WTC11 (cell line): ENCODE measurements around the gene ZNF230. TPM values are rescaled to one million over a fixed set of nuclear protein-coding genes. Genes with fewer than 3 reads are reported as not detected.

Experiments
- ATAC-seq: fragments of 200-7000 bp; cut with Tn5 transposase; 2 replicates; pipeline ENCODE4 v1.10.0; 2021; ENCODE audit warnings: mild to moderate bottlenecking, moderate library complexity
- CTCF ChIA-PET: fragments of 300-600 bp; sonication (Branson Sonifier 250); formaldehyde crosslinking; loops from one replicate; lab custom pipeline; 2021; ENCODE audit warnings: antibody characterized with exemption; lab: Charles Lee
- POLR2A ChIA-PET: fragments of 350-600 bp; sonication (Branson Sonifier 250); formaldehyde crosslinking; loops from one replicate; lab custom pipeline; 2021; ENCODE audit warnings: antibody characterized with exemption; lab: Charles Lee
- DNase-seq: peaks from one replicate; pipeline ENCODE4 v3.0.0; 2021; ENCODE audit warnings: low spot score
- H3K27ac Mint-ChIP-seq: 2 replicates; pipeline ENCODE4 v1.8.0; 2021; ENCODE audit warnings: mixed read lengths
- H3K27me3 Mint-ChIP-seq: 2 replicates; pipeline ENCODE4 v1.8.0; 2021; ENCODE audit warnings: low read depth, mild to moderate bottlenecking, moderate library complexity, mixed read lengths
- H3K36me3 Mint-ChIP-seq: 2 replicates; pipeline ENCODE4 v1.8.0; 2021; ENCODE audit warnings: mixed read lengths
- H3K4me1 Mint-ChIP-seq: 2 replicates; pipeline ENCODE4 v1.8.0; 2022; ENCODE audit warnings: mixed read lengths
- H3K4me3 Mint-ChIP-seq: 2 replicates; pipeline ENCODE4 v1.8.0; 2021; ENCODE audit warnings: mild to moderate bottlenecking, moderate library complexity, mixed read lengths
- H3K9me3 Mint-ChIP-seq: 2 replicates; pipeline ENCODE4 v1.8.0; 2021; ENCODE audit warnings: mixed read lengths
- CREB1 ChIP-seq: sonication (generic); formaldehyde crosslinking; IDR thresholded peaks from 2 replicates; pipeline ENCODE4 v1.8.0; 2023; ENCODE audit warnings: mild to moderate bottlenecking, missing genetic modification reagents
- ESRRA ChIP-seq: sonication (generic); formaldehyde crosslinking; IDR thresholded peaks from 2 replicates; pipeline ENCODE4 v1.8.1; 2022; ENCODE audit warnings: mild to moderate bottlenecking, missing genetic modification reagents, borderline replicate concordance
- GABPB1 ChIP-seq: sonication (generic); formaldehyde crosslinking; IDR thresholded peaks from 2 replicates; pipeline ENCODE4 v1.8.1; 2023; ENCODE audit warnings: mild to moderate bottlenecking, missing genetic modification reagents
- IRF2 ChIP-seq: sonication (generic); formaldehyde crosslinking; IDR thresholded peaks from 2 replicates; pipeline ENCODE4 v1.8.0; 2022; ENCODE audit warnings: low read depth, missing genetic modification reagents, borderline replicate concordance
- JUN ChIP-seq: sonication (generic); formaldehyde crosslinking; IDR thresholded peaks from 2 replicates; pipeline ENCODE4 v1.8.0; 2023; ENCODE audit warnings: mild to moderate bottlenecking, missing genetic modification reagents
- NFYB ChIP-seq: sonication (generic); formaldehyde crosslinking; conservative IDR thresholded peaks from 2 replicates; pipeline ENCODE4 v1.8.0; 2022; ENCODE audit warnings: low read depth, missing genetic modification reagents
- OVOL2 ChIP-seq: fragments of 250-450 bp; sonication (Bioruptor Pico); IDR thresholded peaks from 2 replicates; pipeline ENCODE4 v1.9.0; 2021; ENCODE audit warnings: mild to moderate bottlenecking, borderline replicate concordance
- PREB ChIP-seq: sonication (generic); formaldehyde crosslinking; IDR thresholded peaks from 2 replicates; pipeline ENCODE4 v1.8.1; 2022; ENCODE audit warnings: mild to moderate bottlenecking, missing genetic modification reagents, moderate library complexity, borderline replicate concordance
- PRRX2 ChIP-seq: fragments of 250-450 bp; sonication (Bioruptor Pico); IDR thresholded peaks from 2 replicates; pipeline ENCODE4 v1.8.0; 2021; ENCODE audit warnings: mild to moderate bottlenecking
- RORB ChIP-seq: fragments of 250-450 bp; sonication (Bioruptor Pico); IDR thresholded peaks from 2 replicates; pipeline ENCODE4 v1.9.0; 2021; ENCODE audit warnings: mild to moderate bottlenecking
- TEAD1 ChIP-seq: sonication (generic); formaldehyde crosslinking; IDR thresholded peaks from 2 replicates; pipeline ENCODE4 v1.8.0; 2022; ENCODE audit warnings: mild to moderate bottlenecking, missing genetic modification reagents
- ZMAT4 ChIP-seq: fragments of 250-450 bp; sonication (Bioruptor Pico); IDR thresholded peaks from 2 replicates; pipeline ENCODE4 v1.9.0; 2021; ENCODE audit warnings: mild to moderate bottlenecking
- ZNF138 ChIP-seq: sonication (generic); formaldehyde crosslinking; conservative IDR thresholded peaks from 2 replicates; pipeline ENCODE4 v1.8.1; 2022; ENCODE audit warnings: mild to moderate bottlenecking, moderate library complexity, missing genetic modification reagents
- ZNF396 ChIP-seq: fragments of 250-450 bp; sonication (Bioruptor Pico); IDR thresholded peaks from 2 replicates; pipeline ENCODE4 v1.8.0; 2021; ENCODE audit warnings: mild to moderate bottlenecking, moderate library complexity, borderline replicate concordance
- ZNF512 ChIP-seq: sonication (generic); formaldehyde crosslinking; IDR thresholded peaks from 2 replicates; pipeline ENCODE4 v1.8.1; 2022; ENCODE audit warnings: missing genetic modification reagents, borderline replicate concordance
- total RNA-seq: library from RNA; stranded (reverse); gene quantifications from 3 replicates; pipeline ENCODE4 v1.2.3, GENCODE V29; 2021
- TF ChIP-seq, protein P1 (sequence below): fragments of 250-450 bp; sonication (Bioruptor Pico); IDR thresholded peaks from 2 replicates; pipeline ENCODE4 v1.8.0; 2021; ENCODE audit warnings: mild to moderate bottlenecking
- TF ChIP-seq, protein P2 (sequence below): fragments of 250-450 bp; sonication (Bioruptor Pico); IDR thresholded peaks from 2 replicates; pipeline ENCODE4 v1.9.0; 2021; ENCODE audit warnings: moderate library complexity, mild to moderate bottlenecking, inconsistent platforms, borderline replicate concordance
- TF ChIP-seq, protein P3 (sequence below): fragments of 200-600 bp; IDR thresholded peaks from 2 replicates; pipeline ENCODE4 v1.8.0; 2022; ENCODE audit warnings: antibody characterized with exemption
- TF ChIP-seq, protein P4 (sequence below): sonication (generic); formaldehyde crosslinking; IDR thresholded peaks from 2 replicates; pipeline ENCODE4 v1.8.1; 2023; ENCODE audit warnings: mild to moderate bottlenecking, missing genetic modification reagents, moderate library complexity
- TF ChIP-seq, protein P5 (sequence below): sonication (generic); formaldehyde crosslinking; conservative IDR thresholded peaks from 2 replicates; pipeline ENCODE4 v1.8.1; 2022; ENCODE audit warnings: mild to moderate bottlenecking, missing genetic modification reagents

ZNF230 gene
- total RNA-seq, 1 experiment from 2014 or later = 3.5 TPM

- Mint-ChIP-seq H3K27me3 (peaks cover 20% of the 10 kb centered on the region), H3K4me1 (peaks cover 4% of the 10 kb centered on the region; the same call in 1 of the 2 replicates), H3K9me3 (peaks cover 40% of the 10 kb centered on the region), H3K27ac (0 out of 2 replicates have a peak overlapping the region, but pooled peaks have one; percentile 63), H3K36me3 (peaks cover 11% of the 10 kb centered on the region), H3K4me3 (peak overlapping the region; percentile 95)
- TF ChIP-seq PRRX2 (CRISPR knock-in tag) = no peak
- no peak for TF ChIP-seq ZMAT4 (CRISPR knock-in tag)
- TF ChIP-seq, protein P1, sequence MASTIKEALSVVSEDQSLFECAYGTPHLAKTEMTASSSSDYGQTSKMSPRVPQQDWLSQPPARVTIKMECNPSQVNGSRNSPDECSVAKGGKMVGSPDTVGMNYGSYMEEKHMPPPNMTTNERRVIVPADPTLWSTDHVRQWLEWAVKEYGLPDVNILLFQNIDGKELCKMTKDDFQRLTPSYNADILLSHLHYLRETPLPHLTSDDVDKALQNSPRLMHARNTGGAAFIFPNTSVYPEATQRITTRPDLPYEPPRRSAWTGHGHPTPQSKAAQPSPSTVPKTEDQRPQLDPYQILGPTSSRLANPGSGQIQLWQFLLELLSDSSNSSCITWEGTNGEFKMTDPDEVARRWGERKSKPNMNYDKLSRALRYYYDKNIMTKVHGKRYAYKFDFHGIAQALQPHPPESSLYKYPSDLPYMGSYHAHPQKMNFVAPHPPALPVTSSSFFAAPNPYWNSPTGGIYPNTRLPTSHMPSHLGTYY (CRISPR knock-in tag) = no peak
- TF ChIP-seq TEAD1 (CRISPR knock-in tag) = no peak
- no peak for TF ChIP-seq ZNF138 (CRISPR knock-in tag)
- TF ChIP-seq, protein P2, sequence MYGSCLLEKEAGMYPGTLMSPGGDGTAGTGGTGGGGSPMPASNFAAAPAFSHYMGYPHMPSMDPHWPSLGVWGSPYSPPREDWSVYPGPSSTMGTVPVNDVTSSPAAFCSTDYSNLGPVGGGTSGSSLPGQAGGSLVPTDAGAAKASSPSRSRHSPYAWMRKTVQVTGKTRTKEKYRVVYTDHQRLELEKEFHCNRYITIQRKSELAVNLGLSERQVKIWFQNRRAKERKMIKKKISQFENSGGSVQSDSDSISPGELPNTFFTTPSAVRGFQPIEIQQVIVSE (CRISPR knock-in tag) = no peak
- TF ChIP-seq JUN (CRISPR knock-in tag) = no peak
- no peak for TF ChIP-seq ZNF396 (CRISPR knock-in tag)
- no peak for TF ChIP-seq CREB1 (CRISPR knock-in tag)
- no peak for TF ChIP-seq NFYB
- TF ChIP-seq, protein P3, sequence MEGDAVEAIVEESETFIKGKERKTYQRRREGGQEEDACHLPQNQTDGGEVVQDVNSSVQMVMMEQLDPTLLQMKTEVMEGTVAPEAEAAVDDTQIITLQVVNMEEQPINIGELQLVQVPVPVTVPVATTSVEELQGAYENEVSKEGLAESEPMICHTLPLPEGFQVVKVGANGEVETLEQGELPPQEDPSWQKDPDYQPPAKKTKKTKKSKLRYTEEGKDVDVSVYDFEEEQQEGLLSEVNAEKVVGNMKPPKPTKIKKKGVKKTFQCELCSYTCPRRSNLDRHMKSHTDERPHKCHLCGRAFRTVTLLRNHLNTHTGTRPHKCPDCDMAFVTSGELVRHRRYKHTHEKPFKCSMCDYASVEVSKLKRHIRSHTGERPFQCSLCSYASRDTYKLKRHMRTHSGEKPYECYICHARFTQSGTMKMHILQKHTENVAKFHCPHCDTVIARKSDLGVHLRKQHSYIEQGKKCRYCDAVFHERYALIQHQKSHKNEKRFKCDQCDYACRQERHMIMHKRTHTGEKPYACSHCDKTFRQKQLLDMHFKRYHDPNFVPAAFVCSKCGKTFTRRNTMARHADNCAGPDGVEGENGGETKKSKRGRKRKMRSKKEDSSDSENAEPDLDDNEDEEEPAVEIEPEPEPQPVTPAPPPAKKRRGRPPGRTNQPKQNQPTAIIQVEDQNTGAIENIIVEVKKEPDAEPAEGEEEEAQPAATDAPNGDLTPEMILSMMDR = no peak
- TF ChIP-seq, protein P4, sequence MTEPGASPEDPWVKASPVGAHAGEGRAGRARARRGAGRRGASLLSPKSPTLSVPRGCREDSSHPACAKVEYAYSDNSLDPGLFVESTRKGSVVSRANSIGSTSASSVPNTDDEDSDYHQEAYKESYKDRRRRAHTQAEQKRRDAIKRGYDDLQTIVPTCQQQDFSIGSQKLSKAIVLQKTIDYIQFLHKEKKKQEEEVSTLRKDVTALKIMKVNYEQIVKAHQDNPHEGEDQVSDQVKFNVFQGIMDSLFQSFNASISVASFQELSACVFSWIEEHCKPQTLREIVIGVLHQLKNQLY = no peak
- TF ChIP-seq ESRRA = no peak
- ChIA-PET POLR2A (no interaction called here), CTCF (no interaction called here)
- peak; percentile 24 for DNase-seq
- no peak; the same call in 1 of the 2 replicates for ATAC-seq
Observed at GRCh38 chr19:44050740-44051649, 48.2 kb downstream of the ZNF230 start.

GRCh38 chr19:44051650-44052402 lies 49.1 kb downstream of the ZNF230 start, which contains the start of gene ZNF223:
Gene ZNF223 (plus strand): TSS chr19:44052036. CDS start chr19:44055177, 3,141 bp downstream.
- ChIA-PET CTCF (no interaction called here), POLR2A (no interaction called here)
- DNase-seq (peak; percentile 95), ATAC-seq (peak; percentile 100)
- Mint-ChIP-seq H3K4me1 (peaks cover 4% of the 10 kb centered on the region; the same call in 1 of the 2 replicates), H3K27me3 (peaks cover 20% of the 10 kb centered on the region), H3K4me3 (peak within 1 kb of the TSS; percentile 95), H3K9me3 (peaks cover 37% of the 10 kb centered on the region), H3K27ac (peak within 1 kb of the TSS; percentile 63; the same call in 1 of the 2 replicates), H3K36me3 (peaks cover 14% of the 10 kb centered on the region)
- TF ChIP-seq GABPB1 (CRISPR knock-in tag) = peak; percentile 55; the same call in 1 of the 2 replicates
- no peak for TF ChIP-seq ZNF138 (CRISPR knock-in tag)
- TF ChIP-seq IRF2 (CRISPR knock-in tag) = no peak
- TF ChIP-seq, protein P2 (CRISPR knock-in tag) = no peak
- TF ChIP-seq, protein P5, sequence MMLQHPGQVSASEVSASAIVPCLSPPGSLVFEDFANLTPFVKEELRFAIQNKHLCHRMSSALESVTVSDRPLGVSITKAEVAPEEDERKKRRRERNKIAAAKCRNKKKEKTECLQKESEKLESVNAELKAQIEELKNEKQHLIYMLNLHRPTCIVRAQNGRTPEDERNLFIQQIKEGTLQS (CRISPR knock-in tag) = no peak
- TF ChIP-seq OVOL2 (CRISPR knock-in tag) = no peak
- no peak for TF ChIP-seq ZNF512 (CRISPR knock-in tag)
- no peak for TF ChIP-seq RORB (CRISPR knock-in tag)
- TF ChIP-seq, protein P3 = no peak
- TF ChIP-seq PREB (CRISPR knock-in tag) = no peak
